Stomach smooth muscle (tissue), 2 donors: ENCODE measurements around the gene NCF2.

ENCODE experiments used
- H3K27ac ChIP-seq: one replicate; pipeline ENCODE4 v1.7.0; 2013; ENCODE audit warnings: mild to moderate bottlenecking, low read length, inconsistent platforms
- H3K27me3 ChIP-seq, 2 donors: one replicate each; pipeline ENCODE4 v1.7.0; 2013; ENCODE audit warnings: low read length in 2 of 2; ENCODE audit not compliant: insufficient read depth in 2 of 2, control insufficient read depth in 1 of 2
- H3K36me3 ChIP-seq, 2 donors: one replicate each; pipeline ENCODE4 v1.7.0; 2013; ENCODE audit warnings: low read length in 2 of 2; ENCODE audit not compliant: control insufficient read depth in 2 of 2, insufficient read depth in 2 of 2
- H3K4me1 ChIP-seq: one replicate; pipeline ENCODE4 v1.7.0; 2013; ENCODE audit warnings: low read length; ENCODE audit not compliant: control insufficient read depth, insufficient read depth
- H3K4me3 ChIP-seq, 2 donors: one replicate each; pipeline ENCODE4 v1.7.0; 2013; ENCODE audit warnings: low read length in 2 of 2
- H3K9ac ChIP-seq, 2 donors: one replicate each; pipeline ENCODE4 v1.7.0; 2013; ENCODE audit warnings: low read length in 2 of 2, mild to moderate bottlenecking in 1 of 2
- H3K9me3 ChIP-seq, 2 donors: one replicate each; pipeline ENCODE4 v1.7.0; 2013; ENCODE audit warnings: low read length in 2 of 2; ENCODE audit not compliant: control insufficient read depth in 2 of 2
- donor health status: healthy.
- donor health status: Pancreatic carcinoma.

Gene NCF2

GRCh38 chr1:183590244-183591191 lies at the start of gene NCF2:
Gene NCF2, minus strand, starts transcription at chr1:183590459. Its CDS starts 130 bp downstream, at chr1:183590329.
- no peaks in the 10 kb centered on the region for H3K4me1 ChIP-seq
- no peak within 1 kb of the TSS for H3K4me3 ChIP-seq
- H3K9me3 ChIP-seq = no peaks in the 10 kb centered on the region
- no peaks in the 10 kb centered on the region for H3K36me3 ChIP-seq
- H3K27me3 ChIP-seq = no peaks in the 10 kb centered on the region
- H3K9ac ChIP-seq = no peak within 1 kb of the TSS
- no peak within 1 kb of the TSS for H3K27ac ChIP-seq

GRCh38 chr1:183638649-183639387 lies 48.6 kb upstream of the NCF2 start:
- no peak overlapping the region for H3K27ac ChIP-seq
- no peaks in the 10 kb centered on the region for H3K36me3 ChIP-seq
- no peak overlapping the region for H3K4me3 ChIP-seq

GRCh38 chr1:183636783-183637182 lies 46.5 kb upstream of the NCF2 start:
- peaks cover 4% of the 10 kb centered on the region for H3K4me1 ChIP-seq
- H3K9ac ChIP-seq = no peak overlapping the region
- H3K4me3 ChIP-seq = no peak overlapping the region
- no peaks in the 10 kb centered on the region for H3K9me3 ChIP-seq
- no peak overlapping the region for H3K27ac ChIP-seq
- H3K36me3 ChIP-seq = no peaks in the 10 kb centered on the region
- H3K27me3 ChIP-seq = no peaks in the 10 kb centered on the region

More at GRCh38 chr1:183638649-183639387, 48.6 kb upstream of the NCF2 start:
- no peaks in the 10 kb centered on the region for H3K27me3 ChIP-seq
- H3K4me1 ChIP-seq = peaks cover 4% of the 10 kb centered on the region
- H3K9ac ChIP-seq = no peak overlapping the region
- no peaks in the 10 kb centered on the region for H3K9me3 ChIP-seq

- H3K27ac ChIP-seq = no peak overlapping the region
- H3K4me3 ChIP-seq = peak overlapping the region; percentile 82 to 89
- H3K9me3 ChIP-seq = no peaks in the 10 kb centered on the region
- H3K27me3 ChIP-seq = no peaks in the 10 kb centered on the region
- no peaks in the 10 kb centered on the region for H3K36me3 ChIP-seq
- H3K4me1 ChIP-seq = peaks cover 4% of the 10 kb centered on the region
- H3K9ac ChIP-seq = peak overlapping the region; percentile 59 to 62
These were observed 46.0 kb upstream of the NCF2 start for GRCh38 chr1:183636334-183636682.

GRCh38 chr1:183635606-183636333 lies 45.5 kb upstream of the NCF2 start, which contains the start of gene ARPC5:
Gene ARPC5, minus strand, starts transcription at chr1:183635783. Its CDS starts 124 bp downstream, at chr1:183635659.
- Histone ChIP-seq H3K27ac (peak within 1 kb of the TSS; percentile 77), H3K9ac (peak within 1 kb of the TSS; percentile 82 to 97), H3K4me1 (peaks cover 4% of the 10 kb centered on the region), H3K4me3 (peak within 1 kb of the TSS; percentile 87 to 89), H3K9me3 (no peaks in the 10 kb centered on the region), H3K27me3 (no peaks in the 10 kb centered on the region), H3K36me3 (no peaks in the 10 kb centered on the region)

GRCh38 chr1:183635099-183635605 lies 44.9 kb upstream of the NCF2 start:
- peak overlapping the region; percentile 82 to 97 for H3K9ac ChIP-seq
- no peaks in the 10 kb centered on the region for H3K27me3 ChIP-seq
- H3K4me1 ChIP-seq = peaks cover 6% of the 10 kb centered on the region
- peak overlapping the region; percentile 87 to 89 for H3K4me3 ChIP-seq
- peak overlapping the region; percentile 77 for H3K27ac ChIP-seq
- H3K36me3 ChIP-seq = peaks cover 0 to under 1% of the 10 kb centered on the region in 2 donors
- H3K9me3 ChIP-seq = no peaks in the 10 kb centered on the region

GRCh38 chr1:183634429-183635065 lies 44.3 kb upstream of the NCF2 start:
- Histone ChIP-seq H3K4me3 (peak overlapping the region; percentile 87 to 89), H3K9me3 (no peaks in the 10 kb centered on the region), H3K36me3 (peaks cover 0 to 4% of the 10 kb centered on the region in 2 donors), H3K27ac (peak overlapping the region; percentile 77), H3K9ac (peak overlapping the region; percentile 82 to 97), H3K27me3 (no peaks in the 10 kb centered on the region), H3K4me1 (peaks cover 6% of the 10 kb centered on the region)

- no peaks in the 10 kb centered on the region for H3K27me3 ChIP-seq
- H3K36me3 ChIP-seq = peaks cover 3 to 11% of the 10 kb centered on the region in 2 donors
- H3K27ac ChIP-seq = peak overlapping the region; percentile 77
- H3K4me1 ChIP-seq = peaks cover 6% of the 10 kb centered on the region
- no peaks in the 10 kb centered on the region for H3K9me3 ChIP-seq
- H3K4me3 ChIP-seq = peak overlapping the region; percentile 87 to 89
- H3K9ac ChIP-seq = peak overlapping the region; percentile 82 to 97
These were observed 43.6 kb upstream of the NCF2 start for GRCh38 chr1:183633676-183634343.

GRCh38 chr1:183632964-183633363 lies 42.7 kb upstream of the NCF2 start:
- Histone ChIP-seq H3K36me3 (peaks cover 8 to 16% of the 10 kb centered on the region in 2 donors), H3K4me3 (peak overlapping the region; percentile 87 to 89), H3K4me1 (peaks cover 6% of the 10 kb centered on the region), H3K27ac (peak overlapping the region; percentile 77), H3K9ac (peak overlapping the region; percentile 82 to 97), H3K27me3 (no peaks in the 10 kb centered on the region), H3K9me3 (no peaks in the 10 kb centered on the region)
